GM19240 (cell line): Measurements from ENCODE around the gene CAVIN1.
"Not testable (repeated sequence)": the region's sequence is repeated elsewhere in the genome, so short reads cannot be mapped to it uniquely, and the experiment has no call there.

Experiments used
- DNase-seq: peaks from one replicate; pipeline ENCODE4 v3.0.0; 2011; ENCODE audit warnings: low spot score; ENCODE audit not compliant: insufficient read length

Gene CAVIN1

GRCh38 chr17:42429726-42430447, 6.8 kb upstream of the CAVIN1 start:
- no peak for DNase-seq

GRCh38 chr17:42428141-42428944, 5.3 kb upstream of the CAVIN1 start:
- DNase-seq, result no peak

GRCh38 chr17:42424991-42425610, 2.0 kb upstream of the CAVIN1 start:
- no peak for DNase-seq

GRCh38 chr17:42423766-42424165, 710 bp upstream of the CAVIN1 start:
- no peak for DNase-seq

GRCh38 chr17:42422412-42422957, 571 bp downstream of the CAVIN1 start:
- DNase-seq, result no peak

- no peak for DNase-seq
Observed at GRCh38 chr17:42421507-42422338, 1.3 kb downstream of the CAVIN1 start.

- DNase-seq, result no peak
Observed at GRCh38 chr17:42421136-42421506, 1.9 kb downstream of the CAVIN1 start.

- not testable (repeated sequence) for DNase-seq
Observed at GRCh38 chr17:42417981-42418380, 5.1 kb downstream of the CAVIN1 start.

GRCh38 chr17:42414704-42415409, 8.2 kb downstream of the CAVIN1 start:
- DNase-seq, result no peak

GRCh38 chr17:42413464-42414040, 9.5 kb downstream of the CAVIN1 start:
- DNase-seq, result no peak

GRCh38 chr17:42411905-42412679, 11.0 kb downstream of the CAVIN1 start:
- no peak for DNase-seq

- no peak for DNase-seq
Observed at GRCh38 chr17:42411361-42411760, 11.7 kb downstream of the CAVIN1 start.

GRCh38 chr17:42410319-42410685, 12.8 kb downstream of the CAVIN1 start:
- no peak for DNase-seq

- no peak for DNase-seq
Observed at GRCh38 chr17:42409523-42410318, 13.3 kb downstream of the CAVIN1 start.

- DNase-seq, result no peak
Observed at GRCh38 chr17:42408061-42408460, 15.0 kb downstream of the CAVIN1 start.

- DNase-seq, result peak; percentile 95
Observed at GRCh38 chr17:42407289-42407836, 15.7 kb downstream of the CAVIN1 start.

GRCh38 chr17:42406615-42407288, 16.3 kb downstream of the CAVIN1 start:
- DNase-seq, result no peak
